DMS114 treated with DMSO at 0.1 percent for 48 hours (cell line): Measurements from ENCODE around the gene LYPD1.

Experiments
- DNase-seq: peaks from one replicate; lab custom pipeline; 2025; ENCODE audit not compliant: unreplicated experiment; lab: John Stamatoyannopoulos, UW

The LYPD1 gene

GRCh38 chr2:132599556-132599955, 70.4 kb downstream of the LYPD1 start:
- no peak for DNase-seq

DNA sequence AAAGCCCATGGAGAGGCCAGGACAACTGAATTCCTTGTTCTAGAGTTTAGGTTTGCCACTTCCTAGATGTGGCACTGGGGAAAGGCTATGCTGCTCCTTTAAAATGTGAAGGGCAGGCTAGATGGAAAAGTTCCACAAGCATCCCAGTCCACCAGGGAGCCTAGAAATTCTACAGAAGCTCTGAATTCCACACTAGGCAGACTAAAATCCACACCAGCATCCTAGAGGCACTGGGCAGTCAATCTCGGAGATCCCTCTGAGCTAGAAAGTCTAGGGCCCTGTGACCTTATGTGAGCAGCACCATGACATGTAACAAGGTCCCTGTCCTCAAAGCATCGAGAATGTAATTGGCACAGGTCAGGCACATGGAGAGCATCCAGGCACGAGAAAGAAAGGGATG, 71.5 kb downstream of the LYPD1 start:
- no peak for DNase-seq

DNA sequence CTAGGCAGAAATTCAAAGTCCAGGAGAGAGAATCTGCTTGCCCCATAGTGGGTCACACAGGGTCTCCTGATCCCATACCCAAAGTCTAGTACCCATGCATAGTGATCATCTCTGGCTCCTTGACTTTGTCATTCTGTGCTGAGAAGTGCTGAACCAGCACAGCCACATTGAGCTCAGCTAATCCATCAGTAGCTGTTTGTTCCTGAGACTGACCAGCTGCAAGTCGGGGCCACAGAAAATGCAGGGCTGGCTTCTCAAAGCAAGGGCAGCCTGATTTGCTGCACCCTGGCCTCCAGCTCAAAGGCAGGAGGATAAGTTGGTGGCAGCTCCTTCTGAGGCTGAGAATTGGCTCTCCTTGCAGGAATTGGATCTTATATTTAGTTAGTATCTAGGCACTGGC, 72.2 kb downstream of the LYPD1 start:
- DNase-seq: no peak

GRCh38 chr2:132597166-132597565, 72.8 kb downstream of the LYPD1 start:
- DNase-seq: no peak

- no peak for DNase-seq
Observed at GRCh38 chr2:132595693-132596092, 74.3 kb downstream of the LYPD1 start.

DNA sequence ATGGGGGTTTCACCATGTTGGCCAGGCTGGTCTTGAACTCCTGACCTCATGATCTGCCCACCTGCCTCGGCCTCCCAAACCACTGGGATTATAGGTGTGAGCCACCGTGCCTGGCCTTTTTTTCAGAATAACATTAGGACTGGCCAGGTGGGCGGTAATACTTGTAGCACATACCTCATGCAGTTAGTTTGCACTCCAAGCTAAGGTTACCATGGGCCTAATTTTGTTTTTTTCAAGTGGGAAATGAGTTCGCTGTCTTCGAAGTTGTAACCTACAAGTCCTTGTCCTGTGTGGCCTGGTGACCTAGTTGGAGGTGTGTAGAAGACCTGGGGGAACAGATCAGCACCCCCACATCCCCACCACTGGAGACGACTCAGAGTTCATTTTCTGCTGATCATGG, 74.8 kb downstream of the LYPD1 start:
- no peak for DNase-seq
